ENCODE measurements around the gene ZNF865. TPM values are rescaled to one million over a fixed set of nuclear protein-coding genes. Genes with fewer than 3 reads are reported as not detected.

ZNF865 gene
- total and polyA plus RNA-seq, 2 of the 8 experiments (the other 6 are each of a cell fraction or from before 2014, with no cell fraction given): 3.5 to 13.6 TPM

DNA sequence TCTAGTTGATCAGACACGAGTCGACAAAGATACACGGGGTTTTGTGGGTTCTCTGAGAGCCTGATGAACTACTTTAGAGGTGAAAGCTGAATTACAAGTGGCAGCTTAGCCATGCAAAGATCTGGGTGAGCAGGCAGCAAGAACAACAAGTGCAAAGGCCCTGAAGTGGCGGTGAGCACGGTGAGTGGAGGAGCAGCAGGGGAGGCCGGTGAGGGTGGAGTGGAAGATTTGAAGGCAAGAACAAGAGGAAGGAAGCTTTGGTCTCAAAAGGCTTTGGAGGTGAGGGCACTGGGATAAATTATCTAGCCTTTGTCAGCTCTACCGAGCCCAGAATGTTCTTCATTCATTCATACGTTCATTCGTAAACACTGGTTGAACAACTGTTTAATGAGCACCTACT, 1.4 kb downstream of the ZNF865 start:
- H2BK120ac ChIP-seq (replicated peaks; ENCODE audit: low read depth, low read length): no peak overlapping the region
- 88% methylated on average over 9 of the region's 9 CpGs; no CpG with 5 or more reads in 1 of the 2 experiments for WGBS, 2 experiments (ENCODE audit: extremely low coverage in 1 of 2, insufficient coverage in 1 of 2, insufficient read length in 1 of 2, insufficient replicate concordance in 2 of 2, low coverage in 1 of 2, low lambda C conversion rate in 2 of 2, missing lambda C conversion rate in 1 of 2)
- no peak overlapping the region for H3K18ac ChIP-seq (ENCODE audit: extremely low read depth, low read length)
- no peak overlapping the region for H2BK5ac ChIP-seq (ENCODE audit: low read depth, low read length)
- FAIRE-seq: no peak
- H3K9ac ChIP-seq (replicated peaks in 1 of 4; ENCODE audit: extremely low read depth in 1 of 4, low read depth in 3 of 4, low read length in 3 of 4): no peak overlapping the region
- H3K36me3 ChIP-seq (ENCODE audit: control insufficient read depth in 2 of 4, insufficient read depth in 4 of 4, low read length in 3 of 4): peaks cover 0 to 3% (median 0%) of the 10 kb centered on the region in 4 experiments; a peak in 1 of 8 replicates
- H4K20me1 ChIP-seq (replicated peaks in 1 of 2; ENCODE audit: control insufficient read depth in 1 of 2, insufficient read depth in 2 of 2, low read length in 2 of 2): peaks cover 2 to 26% of the 10 kb centered on the region in 2 experiments
- H2AK5ac ChIP-seq (ENCODE audit: low read depth, low read length): no peak overlapping the region
- no peaks in the 10 kb centered on the region for H3K9me3 ChIP-seq (ENCODE audit: insufficient read depth in 2 of 2, low read depth in 1 of 2, low read length in 1 of 2)
- no peak overlapping the region for H2BK20ac ChIP-seq (ENCODE audit: low read length)
- peaks cover 10% of the 10 kb centered on the region for H3K23me2 ChIP-seq (ENCODE audit: low read depth, low read length)
- H3K23ac ChIP-seq (ENCODE audit: insufficient read length): no peak overlapping the region
- H3K4ac ChIP-seq (replicated peaks; ENCODE audit: insufficient read length, low read depth, low read length): no peak overlapping the region
- H3K4me1 ChIP-seq (replicated peaks in 1 of 4; ENCODE audit: control insufficient read depth in 3 of 4, insufficient read depth in 4 of 4, low read length in 3 of 4): peaks cover 0 to 9% (median 5%) of the 10 kb centered on the region in 4 experiments; a peak in 5 of 7 replicates
- no peak overlapping the region for H4K8ac ChIP-seq (ENCODE audit: extremely low read depth, insufficient read depth, low read length)
- DNase-seq (ENCODE audit: low read depth in 1 of 2, low spot score in 2 of 2): no peak
- no peak overlapping the region for H4K5ac ChIP-seq (ENCODE audit: insufficient read length, low read depth, low read length)
- no peak overlapping the region for H2AFZ ChIP-seq (ENCODE audit: low read length)
- H3K27ac ChIP-seq (ENCODE audit: low read depth, low read length): no peak overlapping the region
- no peak overlapping the region for H4K91ac ChIP-seq (replicated peaks; ENCODE audit: insufficient read length, low read length)
- no peak overlapping the region for H3K14ac ChIP-seq (ENCODE audit: insufficient read length)
- H3K27me3 ChIP-seq (replicated peaks in 1 of 4; ENCODE audit: control insufficient read depth in 3 of 4, extremely low read depth in 1 of 4, insufficient read depth in 3 of 4, low read length in 3 of 4): no peaks in the 10 kb centered on the region
- H2BK12ac ChIP-seq (ENCODE audit: low read depth, low read length): no peak overlapping the region
- no peak overlapping the region for H3K56ac ChIP-seq (replicated peaks; ENCODE audit: insufficient read length, low read depth, low read length)
- peaks cover 4% of the 10 kb centered on the region; the same call in 1 of the 2 replicates for H3K79me1 ChIP-seq (ENCODE audit: low read depth, low read length)
- ChIA-PET POLR2A (ENCODE audit: partially characterized antibody) (interaction anchor here (1.4 to 2.9 kb wide), 6 partner anchors 10 to 92 kb away, joined by 4 to 25 read pairs (median 6); partner anchors contain the start of genes U2AF2 and ZNF784), CTCF (ENCODE audit: partially characterized antibody) (interaction anchor here (0.6 to 2.3 kb wide), 26 partner anchors 10 to 448 kb away, joined by 3 to 22 read pairs (median 6); partner anchors contain the start of genes NAT14 and ZNF784)
- H3K4me3 ChIP-seq (ENCODE audit: extremely low read depth in 1 of 4, insufficient read depth in 2 of 4, low read depth in 3 of 4, low read length in 4 of 4): peak overlapping the region in 3 of 4 experiments; percentile 88 to 93 (median 89); a peak in 6 of 8 replicates
- peak overlapping the region; percentile 13; the same call in 1 of the 2 replicates for H2BK15ac ChIP-seq (ENCODE audit: low read length)
- peaks cover 0 to 8% of the 10 kb centered on the region in 2 experiments; a peak in 1 of 4 replicates for H3K79me2 ChIP-seq (ENCODE audit: control insufficient read depth in 1 of 2, insufficient read depth in 2 of 2, low read length in 2 of 2)
- H3K4me2 ChIP-seq (ENCODE audit: insufficient read depth in 1 of 2, low read depth in 2 of 2, low read length in 2 of 2): peak overlapping the region; percentile 61 to 93
- TF ChIP-seq POLR2AphosphoS5 (IDR thresholded peaks at IDR 0.05; ENCODE audit: low read depth, low read length) (no peak), BCL11A (IDR thresholded peaks at IDR 0.05; ENCODE audit: low read depth in 2 of 2, low read length in 2 of 2) (no peak), ZNF274 (IDR thresholded peaks at IDR 0.05; ENCODE audit: borderline replicate concordance, extremely low read depth, low read length) (no peak), POLR2A (IDR thresholded peaks at IDR 0.05; ENCODE audit: control extremely low read depth in 1 of 2, low read depth in 2 of 2, low read length in 2 of 2) (no peak), RBBP5 (IDR thresholded peaks at IDR 0.05; ENCODE audit: borderline replicate concordance, low read depth, low read length) (no peak), CHD2 (IDR thresholded peaks at IDR 0.05; ENCODE audit: low read length) (no peak), SUZ12 (IDR thresholded peaks at IDR 0.05; ENCODE audit: low read length) (no peak), NRF1 (IDR thresholded peaks at IDR 0.05; ENCODE audit: low read depth, low read length) (no peak), MAFK (IDR thresholded peaks at IDR 0.05; ENCODE audit: low read depth, low read length) (no peak), KDM1A (IDR thresholded peaks at IDR 0.05; ENCODE audit: borderline replicate concordance, low read length) (no peak)
- TF ChIP-seq, protein P1, sequence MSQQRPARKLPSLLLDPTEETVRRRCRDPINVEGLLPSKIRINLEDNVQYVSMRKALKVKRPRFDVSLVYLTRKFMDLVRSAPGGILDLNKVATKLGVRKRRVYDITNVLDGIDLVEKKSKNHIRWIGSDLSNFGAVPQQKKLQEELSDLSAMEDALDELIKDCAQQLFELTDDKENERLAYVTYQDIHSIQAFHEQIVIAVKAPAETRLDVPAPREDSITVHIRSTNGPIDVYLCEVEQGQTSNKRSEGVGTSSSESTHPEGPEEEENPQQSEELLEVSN (IDR thresholded peaks at IDR 0.05): no peak

All from H1 (cell line).